Measurements from ENCODE around the gene OR52E8.

Gene OR52E8

DNA sequence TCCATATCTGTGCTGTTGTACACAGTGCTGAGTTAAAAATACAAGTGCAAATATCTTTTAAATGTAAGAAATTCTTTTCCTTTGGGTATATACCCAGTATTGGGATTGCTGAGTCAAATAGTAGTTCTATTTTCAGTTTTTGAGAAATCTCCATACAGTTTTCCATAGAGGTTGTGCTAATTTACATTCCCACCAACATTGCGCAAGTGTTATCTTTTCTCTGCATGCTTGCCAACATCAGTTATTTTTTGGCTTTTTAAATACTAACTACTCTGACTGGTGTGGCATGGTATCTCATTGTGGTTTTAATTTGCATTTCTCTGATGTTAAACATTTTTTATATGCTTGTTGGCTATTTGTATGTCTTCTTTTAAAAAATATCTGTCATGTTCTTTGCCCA lies 6.5 kb downstream of the OR52E8 start:
- H3K27ac ChIP-seq (ENCODE audit: low read length) = no peak overlapping the region
- no peak overlapping the region for H3K4me3 ChIP-seq (ENCODE audit: low read depth in 1 of 2, low read length in 2 of 2)
- ATAC-seq (ENCODE audit: insufficient read depth, low read depth) = no peak
- H3K9me3 ChIP-seq (ENCODE audit: insufficient read depth, low read length, severe bottlenecking) = no peaks in the 10 kb centered on the region
- peaks cover 2% of the 10 kb centered on the region for H3K27me3 ChIP-seq (ENCODE audit: insufficient read depth, low read length, poor library complexity)
- H3K4me2 ChIP-seq (ENCODE audit: insufficient read depth, low read length) = no peak overlapping the region
- H2AFZ ChIP-seq (ENCODE audit: low read depth, low read length) = no peak overlapping the region
- DNase-seq = no peak
- TF ChIP-seq, protein P1, sequence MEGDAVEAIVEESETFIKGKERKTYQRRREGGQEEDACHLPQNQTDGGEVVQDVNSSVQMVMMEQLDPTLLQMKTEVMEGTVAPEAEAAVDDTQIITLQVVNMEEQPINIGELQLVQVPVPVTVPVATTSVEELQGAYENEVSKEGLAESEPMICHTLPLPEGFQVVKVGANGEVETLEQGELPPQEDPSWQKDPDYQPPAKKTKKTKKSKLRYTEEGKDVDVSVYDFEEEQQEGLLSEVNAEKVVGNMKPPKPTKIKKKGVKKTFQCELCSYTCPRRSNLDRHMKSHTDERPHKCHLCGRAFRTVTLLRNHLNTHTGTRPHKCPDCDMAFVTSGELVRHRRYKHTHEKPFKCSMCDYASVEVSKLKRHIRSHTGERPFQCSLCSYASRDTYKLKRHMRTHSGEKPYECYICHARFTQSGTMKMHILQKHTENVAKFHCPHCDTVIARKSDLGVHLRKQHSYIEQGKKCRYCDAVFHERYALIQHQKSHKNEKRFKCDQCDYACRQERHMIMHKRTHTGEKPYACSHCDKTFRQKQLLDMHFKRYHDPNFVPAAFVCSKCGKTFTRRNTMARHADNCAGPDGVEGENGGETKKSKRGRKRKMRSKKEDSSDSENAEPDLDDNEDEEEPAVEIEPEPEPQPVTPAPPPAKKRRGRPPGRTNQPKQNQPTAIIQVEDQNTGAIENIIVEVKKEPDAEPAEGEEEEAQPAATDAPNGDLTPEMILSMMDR (IDR thresholded peaks at IDR 0.05; ENCODE audit: borderline replicate concordance, extremely low read depth, low read length, poor library complexity, severe bottlenecking) = no peak
- TF ChIP-seq EZH2 (IDR thresholded peaks at IDR 0.05; ENCODE audit: borderline replicate concordance, low read depth, low read length, severe bottlenecking) = no peak
- no peak overlapping the region for H3K9ac ChIP-seq (ENCODE audit: low read depth, low read length)
- H4K20me1 ChIP-seq (ENCODE audit: insufficient read depth, low read length) = no peaks in the 10 kb centered on the region
- no peaks in the 10 kb centered on the region for H3K4me1 ChIP-seq (ENCODE audit: insufficient read depth, low read length)
- no peaks in the 10 kb centered on the region for H3K36me3 ChIP-seq (ENCODE audit: insufficient read depth, low read length)
- no peaks in the 10 kb centered on the region for H3K79me2 ChIP-seq (ENCODE audit: insufficient read depth, low read length)

DNA sequence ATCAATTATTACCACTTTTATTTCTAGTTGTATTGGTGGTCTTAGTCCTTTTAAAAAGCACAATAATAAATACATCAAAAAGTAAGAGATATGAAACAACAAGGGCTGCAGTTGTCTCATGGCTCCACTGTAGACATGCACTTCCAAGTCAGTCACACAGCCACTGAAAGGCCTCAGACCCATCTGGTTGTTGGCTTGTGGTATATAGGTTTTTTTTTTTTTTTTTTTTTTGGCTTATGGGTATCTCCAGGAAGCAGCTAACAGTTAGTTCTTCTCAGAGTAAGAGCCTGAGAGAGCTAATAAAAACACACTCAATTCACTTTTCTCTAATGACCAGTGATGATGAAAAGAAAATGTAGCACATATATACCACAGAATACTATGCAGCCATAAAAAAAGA lies 9.8 kb downstream of the OR52E8 start:
- H3K9me3 ChIP-seq (ENCODE audit: insufficient read depth, low read length, severe bottlenecking) = no peaks in the 10 kb centered on the region
- no peaks in the 10 kb centered on the region for H4K20me1 ChIP-seq (ENCODE audit: insufficient read depth, low read length)
- H3K4me1 ChIP-seq (ENCODE audit: insufficient read depth, low read length) = no peaks in the 10 kb centered on the region
- H3K27ac ChIP-seq (ENCODE audit: low read length) = no peak overlapping the region
- no peak overlapping the region for H2AFZ ChIP-seq (ENCODE audit: low read depth, low read length)
- H3K9ac ChIP-seq (ENCODE audit: low read depth, low read length) = no peak overlapping the region
- no peak overlapping the region for H3K4me3 ChIP-seq (ENCODE audit: low read depth in 1 of 2, low read length in 2 of 2)
- DNase-seq = no peak
- no peaks in the 10 kb centered on the region for H3K36me3 ChIP-seq (ENCODE audit: insufficient read depth, low read length)
- no peaks in the 10 kb centered on the region for H3K79me2 ChIP-seq (ENCODE audit: insufficient read depth, low read length)
- TF ChIP-seq, protein P1 (IDR thresholded peaks at IDR 0.05; ENCODE audit: borderline replicate concordance, extremely low read depth, low read length, poor library complexity, severe bottlenecking) = no peak
- no peak for TF ChIP-seq EZH2 (IDR thresholded peaks at IDR 0.05; ENCODE audit: borderline replicate concordance, low read depth, low read length, severe bottlenecking)
- no peak for ATAC-seq (ENCODE audit: insufficient read depth, low read depth)
- H3K4me2 ChIP-seq (ENCODE audit: insufficient read depth, low read length) = no peak overlapping the region
- peaks cover 2% of the 10 kb centered on the region for H3K27me3 ChIP-seq (ENCODE audit: insufficient read depth, low read length, poor library complexity)

DNA sequence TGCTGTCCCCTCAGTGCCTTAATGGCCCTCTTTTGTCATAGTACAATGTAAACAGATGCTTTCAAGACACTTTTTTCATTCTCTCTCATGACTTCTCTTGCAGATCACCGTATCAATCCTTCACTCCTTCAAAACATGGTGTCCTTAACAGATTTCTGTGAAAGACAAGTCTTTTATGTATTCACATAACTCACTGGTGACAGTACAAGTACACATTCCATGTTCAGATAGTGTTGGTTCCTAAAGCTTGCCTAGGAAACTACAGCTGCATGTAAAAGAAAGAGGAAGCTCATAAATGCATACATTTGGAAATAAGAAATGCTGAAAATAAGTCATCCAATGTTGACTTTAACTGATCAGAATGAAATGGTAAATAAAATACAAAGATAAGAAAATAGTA lies 10.8 kb downstream of the OR52E8 start:
- TF ChIP-seq, protein P1 (IDR thresholded peaks at IDR 0.05; ENCODE audit: borderline replicate concordance, extremely low read depth, low read length, poor library complexity, severe bottlenecking) = no peak
- TF ChIP-seq EZH2 (IDR thresholded peaks at IDR 0.05; ENCODE audit: borderline replicate concordance, low read depth, low read length, severe bottlenecking) = no peak
- no peak for ATAC-seq (ENCODE audit: insufficient read depth, low read depth)
- H4K20me1 ChIP-seq (ENCODE audit: insufficient read depth, low read length) = no peaks in the 10 kb centered on the region

DNA sequence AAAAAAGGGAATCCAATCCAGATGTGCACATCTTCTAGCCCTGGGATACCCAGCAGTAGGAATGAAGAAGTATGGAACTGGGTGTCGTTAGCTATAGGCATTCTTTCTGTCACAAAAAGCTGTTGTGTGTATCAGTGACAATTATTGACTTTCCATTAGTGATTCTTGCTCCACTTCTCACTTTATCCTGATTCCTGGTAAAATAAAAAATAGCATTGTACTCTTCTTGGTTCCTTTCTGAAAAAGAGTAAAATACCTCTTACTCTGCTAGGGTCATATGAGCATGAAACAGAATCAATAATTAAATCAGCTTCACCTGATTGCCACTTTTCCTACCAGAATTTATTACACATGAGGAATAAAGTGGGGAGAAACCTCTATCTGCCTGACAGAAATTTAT lies 15.7 kb downstream of the OR52E8 start, which contains the start of gene OR52E6:
OR52E6 (minus strand) TSS at position 101 of the 400 bp plus-strand sequence; CDS start at position 101, 0 bp downstream.
- H3K4me3 ChIP-seq (ENCODE audit: low read depth in 1 of 2, low read length in 2 of 2) = no peak within 1 kb of the TSS
- H4K20me1 ChIP-seq (ENCODE audit: insufficient read depth, low read length) = no peaks in the 10 kb centered on the region
- TF ChIP-seq EZH2 (IDR thresholded peaks at IDR 0.05; ENCODE audit: borderline replicate concordance, low read depth, low read length, severe bottlenecking) = no peak
- TF ChIP-seq, protein P1 (IDR thresholded peaks at IDR 0.05; ENCODE audit: borderline replicate concordance, extremely low read depth, low read length, poor library complexity, severe bottlenecking) = no peak
- no peaks in the 10 kb centered on the region for H3K9me3 ChIP-seq (ENCODE audit: insufficient read depth, low read length, severe bottlenecking)
- no peaks in the 10 kb centered on the region for H3K36me3 ChIP-seq (ENCODE audit: insufficient read depth, low read length)
- H3K79me2 ChIP-seq (ENCODE audit: insufficient read depth, low read length) = no peaks in the 10 kb centered on the region
- H3K4me2 ChIP-seq (ENCODE audit: insufficient read depth, low read length) = no peak within 1 kb of the TSS
- no peak for ATAC-seq (ENCODE audit: insufficient read depth, low read depth)
- H3K4me1 ChIP-seq (ENCODE audit: insufficient read depth, low read length) = no peaks in the 10 kb centered on the region
- peaks cover 2% of the 10 kb centered on the region for H3K27me3 ChIP-seq (ENCODE audit: insufficient read depth, low read length, poor library complexity)
- no peak within 1 kb of the TSS for H2AFZ ChIP-seq (ENCODE audit: low read depth, low read length)
- H3K27ac ChIP-seq (ENCODE audit: low read length) = no peak within 1 kb of the TSS
- no peak for DNase-seq
- no peak within 1 kb of the TSS for H3K9ac ChIP-seq (ENCODE audit: low read depth, low read length)

More for the DNA sequence above, 10.8 kb downstream of the OR52E8 start:
- Histone ChIP-seq H3K4me2 (ENCODE audit: insufficient read depth, low read length) (no peak overlapping the region), H3K36me3 (ENCODE audit: insufficient read depth, low read length) (no peaks in the 10 kb centered on the region), H3K9ac (ENCODE audit: low read depth, low read length) (no peak overlapping the region), H3K27ac (ENCODE audit: low read length) (no peak overlapping the region), H3K9me3 (ENCODE audit: insufficient read depth, low read length, severe bottlenecking) (no peaks in the 10 kb centered on the region), H3K4me3 (ENCODE audit: low read depth in 1 of 2, low read length in 2 of 2) (no peak overlapping the region), H3K27me3 (ENCODE audit: insufficient read depth, low read length, poor library complexity) (peaks cover 2% of the 10 kb centered on the region), H3K4me1 (ENCODE audit: insufficient read depth, low read length) (no peaks in the 10 kb centered on the region), H3K79me2 (ENCODE audit: insufficient read depth, low read length) (no peaks in the 10 kb centered on the region), H2AFZ (ENCODE audit: low read depth, low read length) (no peak overlapping the region)
- no peak for DNase-seq
